Endothelial cell of umbilical vein (primary cell): Measurements from ENCODE around the gene ZBTB4. TPM values are rescaled to one million over a fixed set of nuclear protein-coding genes. Genes with fewer than 3 reads are reported as not detected.

ENCODE experiments used
- BruUV-seq: library from RNA; stranded (reverse); fragments of 400-500 nt; replicated peaks from 2 replicates; lab custom pipeline; 2021; lab: Mats Ljungman, UMichigan
- CTCF ChIA-PET: fragments of 300-600, 350-600 bp; sonication (Branson Sonifier 250); formaldehyde crosslinking; loops from one replicate; lab custom pipeline; 2021; ENCODE audit warnings: antibody characterized with exemption, inconsistent platforms; lab: Charles Lee
- POLR2A ChIA-PET: fragments of 300-600, 350-600 bp; sonication (Branson Sonifier 250); formaldehyde crosslinking; loops from one replicate; lab custom pipeline; 2021; ENCODE audit warnings: antibody characterized with exemption, inconsistent platforms; lab: Charles Lee
- DNase-seq: peaks from one replicate; pipeline ENCODE4 v3.0.0-alpha.2; 2011; ENCODE audit warnings: low read depth, low spot score
- FAIRE-seq: peaks from 2 replicates; lab custom pipeline; 2011; peaks lifted over from hg19 to GRCh38; lab: Jason Lieb, UNC
- H2AFZ ChIP-seq: 2 replicates; pipeline ENCODE4 v1.6.0; 2012; ENCODE audit warnings: low read depth, low read length, control low read depth, inconsistent platforms
- H3K27ac ChIP-seq: 2 replicates; pipeline ENCODE4 v1.5.1; 2011; ENCODE audit warnings: low read depth, mild to moderate bottlenecking, control low read depth, low read length, moderate library complexity; ENCODE audit not compliant: insufficient read depth
- H3K27me3 ChIP-seq, 2 experiments: 2 replicates each; pipeline versions ENCODE4 v1.6.0 to v1.6.1; 2011; ENCODE audit warnings: low read length in 2 of 2, mixed read lengths in 1 of 2; ENCODE audit not compliant: control insufficient read depth in 2 of 2, insufficient read depth in 2 of 2
- H3K36me3 ChIP-seq, 2 experiments: 2 replicates in 1 of 2; 3 replicates in 1 of 2; pipeline ENCODE4 v1.5.1; 2011; ENCODE audit warnings: low read length in 2 of 2, mild to moderate bottlenecking in 1 of 2, moderate library complexity in 1 of 2; ENCODE audit not compliant: control insufficient read depth in 2 of 2, insufficient read depth in 2 of 2; ENCODE audit errors: extremely low read depth in 1 of 2
- H3K4me1 ChIP-seq: 3 replicates; pipeline ENCODE4 v1.5.1; 2011; ENCODE audit warnings: mild to moderate bottlenecking, low read length; ENCODE audit not compliant: control insufficient read depth, insufficient read depth; ENCODE audit errors: extremely low read depth
- H3K4me2 ChIP-seq: 2 replicates; pipeline ENCODE4 v1.6.1; 2011; ENCODE audit warnings: low read length, control low read depth, mixed read lengths; ENCODE audit not compliant: insufficient read depth
- H3K4me3 ChIP-seq, 3 experiments: fragments of 200-600 bp in 1 of 3; sonication (generic), shearing (Covaris generic) in 1 of 3; replicated peaks in 1 of 3; 2 replicates each; pipeline ENCODE4 v1.5.1; 2011 to 2016; ENCODE audit warnings: control low read depth in 3 of 3, low read length in 3 of 3, mild to moderate bottlenecking in 2 of 3, inconsistent platforms in 1 of 3, low read depth in 1 of 3, moderate library complexity in 1 of 3; ENCODE audit not compliant: insufficient read depth in 1 of 3
- H3K79me2 ChIP-seq: 2 replicates; pipeline ENCODE4 v1.6.0; 2012; ENCODE audit warnings: low read length, inconsistent platforms; ENCODE audit not compliant: control insufficient read depth, insufficient read depth
- H3K9ac ChIP-seq: replicated peaks from 2 replicates; pipeline ENCODE3; 2011; ENCODE audit warnings: low read length, control low read depth; ENCODE audit not compliant: insufficient read depth; ENCODE audit errors: extremely low read depth
- H3K9me1 ChIP-seq: replicated peaks from 3 replicates; pipeline ENCODE4 v1.6.0; 2011; ENCODE audit warnings: mild to moderate bottlenecking, low read length; ENCODE audit not compliant: control insufficient read depth, insufficient read depth; ENCODE audit errors: extremely low read depth
- H3K9me3 ChIP-seq: replicated peaks from 2 replicates; pipeline ENCODE4 v1.5.1; 2012; ENCODE audit warnings: low read length, inconsistent platforms; ENCODE audit not compliant: control insufficient read depth, insufficient read depth
- H4K20me1 ChIP-seq: replicated peaks from 2 replicates; pipeline ENCODE3; 2011; ENCODE audit warnings: mild to moderate bottlenecking, low read length; ENCODE audit not compliant: control insufficient read depth, insufficient read depth; ENCODE audit errors: extremely low read depth
- EZH2 ChIP-seq: IDR thresholded peaks from 2 replicates; pipeline ENCODE4 v1.6.1; 2012; ENCODE audit warnings: borderline replicate concordance, low read depth, mild to moderate bottlenecking, moderate library complexity, low read length, inconsistent platforms; ENCODE audit not compliant: severe bottlenecking
- FOS ChIP-seq: IDR thresholded peaks from 2 replicates; pipeline ENCODE4 v1.6.1; 2011; ENCODE audit warnings: mild to moderate bottlenecking, low read length, moderate library complexity, borderline replicate concordance; ENCODE audit not compliant: insufficient read depth
- GATA2 ChIP-seq: IDR thresholded peaks from 2 replicates; pipeline ENCODE4 v1.7.0; 2011; ENCODE audit warnings: low read depth, mild to moderate bottlenecking, moderate library complexity, mixed read lengths, low read length; ENCODE audit not compliant: insufficient read length, insufficient read depth
- MYC ChIP-seq: IDR thresholded peaks from one replicate; pipeline ENCODE4 v1.6.1; 2011; ENCODE audit warnings: mild to moderate bottlenecking, low read depth, low read length
- POLR2A ChIP-seq: IDR thresholded peaks from 2 replicates; pipeline ENCODE4 v1.6.1; 2012; ENCODE audit warnings: low read depth, mild to moderate bottlenecking, control low read depth, low read length
- POLR2AphosphoS5 ChIP-seq: IDR thresholded peaks from 2 replicates; pipeline ENCODE4 v1.6.1; 2012; ENCODE audit warnings: low read depth, mild to moderate bottlenecking, control low read depth, low read length, moderate library complexity; ENCODE audit not compliant: insufficient read depth
- dilution Hi-C: fragments of 300-500 bp; cut with MboI; formaldehyde crosslinking; loops from one replicate; pipeline ENCODE4 v1.15.0; 2019; ENCODE audit warnings: low sequenced_read_pairs; ENCODE audit not compliant: extremely low pct_ligation_motif_present
- intact Hi-C: fragments of 100-400 bp; cut with micrococcal nuclease; formaldehyde crosslinking; loops from one replicate; pipeline ENCODE4 v1.10.0; 2022
- polyA plus RNA-seq, 4 experiments: library from polyadenylated mRNA; depleted of rRNA in 3 of 4; stranded (reverse) in 3 of 4; unstranded in 1 of 4; fragments of >200 nt; gene quantifications; 2 replicates each; pipeline versions ENCODE4 v1.2.1 to v1.2.3, GENCODE V29; 2011 to 2012; ENCODE audit warnings: missing spikeins in 1 of 4
- total RNA-seq: library from RNA; stranded (reverse); gene quantifications from 2 replicates; pipeline ENCODE4 v1.2.3, GENCODE V29; 2021
- TF ChIP-seq, protein P1 (sequence below): IDR thresholded peaks from 2 replicates; pipeline ENCODE4 v1.6.1; 2011; ENCODE audit not compliant: insufficient read depth, insufficient read length
- TF ChIP-seq, protein P2 (sequence below), 2 donors: IDR thresholded peaks; 1 replicate in 1 of 2; 2 replicates in 1 of 2; pipeline ENCODE4 v1.5.1; 2011; ENCODE audit warnings: low read length in 2 of 2, mild to moderate bottlenecking in 2 of 2, moderate library complexity in 2 of 2, control low read depth in 1 of 2, inconsistent platforms in 1 of 2, low read depth in 1 of 2; ENCODE audit not compliant: insufficient read depth in 1 of 2; ENCODE audit errors: extremely low read depth in 1 of 2

ZBTB4 gene
- total and polyA plus RNA-seq, 2 donors (not counting 3 experiments of a cell fraction or from before 2014, with no cell fraction given) = 15.1 to 26.5 TPM

DNA sequence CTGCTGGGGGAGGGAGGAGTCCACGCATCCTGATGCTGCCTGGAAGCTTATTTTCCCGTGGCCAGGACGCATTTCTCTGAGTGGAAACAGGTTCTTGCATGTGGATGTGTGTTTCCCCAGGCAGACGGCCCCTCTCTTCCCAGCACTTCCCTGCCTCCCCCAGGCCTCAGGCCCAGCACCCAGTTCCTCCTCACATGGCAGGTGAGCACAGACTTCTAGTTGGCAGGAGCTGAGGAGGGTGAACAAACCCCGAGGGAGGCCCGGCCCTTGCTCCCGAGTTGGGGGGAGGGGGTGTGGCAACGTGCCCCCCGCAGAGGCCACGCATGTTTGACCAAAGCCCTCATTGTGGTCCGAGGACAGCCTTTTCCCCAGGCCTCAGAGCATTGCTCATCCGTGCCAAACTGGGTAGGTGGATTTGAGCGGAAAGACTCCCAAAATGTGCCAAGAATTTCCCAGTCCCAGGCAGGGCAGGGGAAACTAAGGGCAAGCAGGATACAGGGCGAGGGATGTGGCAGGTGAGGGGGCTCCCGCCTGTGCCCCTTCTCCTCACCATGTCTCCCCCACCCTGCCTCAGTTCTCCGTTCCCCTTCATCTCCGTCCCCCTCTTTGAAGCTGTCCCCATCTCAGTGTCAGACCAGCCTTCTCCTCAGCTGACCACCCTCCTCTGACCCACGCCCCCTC, 60.8 kb downstream of the ZBTB4 start:
- CTCF ChIA-PET = no interaction called here
- Histone ChIP-seq H3K4me2 (no peak overlapping the region), H2AFZ (no peak overlapping the region), H4K20me1 (no peaks in the 10 kb centered on the region), H3K4me3 (no peak overlapping the region), H3K4me1 (no peaks in the 10 kb centered on the region), H3K9me3 (no peaks in the 10 kb centered on the region), H3K36me3 (peaks cover 0 to 2% of the 10 kb centered on the region in 2 experiments), H3K27ac (no peak overlapping the region), H3K9ac (no peak overlapping the region), H3K9me1 (no peaks in the 10 kb centered on the region), H3K79me2 (no peaks in the 10 kb centered on the region), H3K27me3 (no peaks in the 10 kb centered on the region)
- intact Hi-C loops (no loop called here), dilution Hi-C loops (no loop called here)
- FAIRE-seq (no peak), DNase-seq (no peak)
- POLR2A ChIA-PET = no interaction called here
- BruUV-seq = no TSS peak
- TF ChIP-seq EZH2 = no peak
- TF ChIP-seq GATA2 = no peak
- no peak for TF ChIP-seq POLR2AphosphoS5

DNA sequence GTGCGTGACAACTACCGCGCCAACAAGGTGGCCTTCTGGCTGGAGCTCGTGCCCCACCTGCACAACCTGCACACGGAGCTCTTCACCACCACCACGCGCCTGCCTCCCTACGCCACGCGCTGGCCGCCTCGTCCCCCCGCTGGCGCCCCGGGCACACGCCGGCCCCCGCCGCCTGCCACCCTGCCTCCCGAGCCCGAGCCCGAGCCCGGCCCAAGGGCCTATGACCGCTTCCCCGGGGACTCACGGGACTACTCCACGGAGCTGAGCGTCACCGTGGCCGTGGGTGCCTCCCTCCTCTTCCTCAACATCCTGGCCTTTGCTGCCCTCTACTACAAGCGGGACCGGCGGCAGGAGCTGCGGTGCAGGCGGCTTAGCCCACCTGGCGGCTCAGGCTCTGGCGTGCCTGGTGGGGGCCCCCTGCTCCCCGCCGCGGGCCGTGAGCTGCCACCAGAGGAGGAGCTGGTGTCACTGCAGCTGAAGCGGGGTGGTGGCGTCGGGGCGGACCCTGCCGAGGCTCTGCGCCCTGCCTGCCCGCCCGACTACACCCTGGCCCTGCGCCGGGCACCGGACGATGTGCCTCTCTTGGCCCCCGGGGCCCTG, 62.3 kb downstream of the ZBTB4 start:
- no peak overlapping the region for H3K9ac ChIP-seq
- ChIA-PET POLR2A (no interaction called here), CTCF (interaction anchor here (1.2 to 2.2 kb wide), 2 partner anchors 13 to 61 kb away, joined by 5 to 6 read pairs; partner anchors contain the start of gene TMEM256)
- H3K9me3 ChIP-seq = no peaks in the 10 kb centered on the region
- BruUV-seq = no TSS peak
- dilution Hi-C loops = no loop called here
- no peak overlapping the region for H2AFZ ChIP-seq
- intact Hi-C loops = no loop called here
- H3K4me1 ChIP-seq = no peaks in the 10 kb centered on the region
- no peak overlapping the region for H3K27ac ChIP-seq
- H3K36me3 ChIP-seq = peaks cover 0 to 2% of the 10 kb centered on the region in 2 experiments
- no peaks in the 10 kb centered on the region for H3K27me3 ChIP-seq
- DNase-seq (no peak), FAIRE-seq (no peak)
- no peaks in the 10 kb centered on the region for H3K9me1 ChIP-seq
- H4K20me1 ChIP-seq = no peaks in the 10 kb centered on the region
- TF ChIP-seq FOS (no peak), POLR2AphosphoS5 (no peak), POLR2A (no peak), MYC (no peak), EZH2 (no peak), GATA2 (no peak)
- TF ChIP-seq, protein P1, sequence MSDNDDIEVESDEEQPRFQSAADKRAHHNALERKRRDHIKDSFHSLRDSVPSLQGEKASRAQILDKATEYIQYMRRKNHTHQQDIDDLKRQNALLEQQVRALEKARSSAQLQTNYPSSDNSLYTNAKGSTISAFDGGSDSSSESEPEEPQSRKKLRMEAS = no peak
- TF ChIP-seq, protein P2, sequence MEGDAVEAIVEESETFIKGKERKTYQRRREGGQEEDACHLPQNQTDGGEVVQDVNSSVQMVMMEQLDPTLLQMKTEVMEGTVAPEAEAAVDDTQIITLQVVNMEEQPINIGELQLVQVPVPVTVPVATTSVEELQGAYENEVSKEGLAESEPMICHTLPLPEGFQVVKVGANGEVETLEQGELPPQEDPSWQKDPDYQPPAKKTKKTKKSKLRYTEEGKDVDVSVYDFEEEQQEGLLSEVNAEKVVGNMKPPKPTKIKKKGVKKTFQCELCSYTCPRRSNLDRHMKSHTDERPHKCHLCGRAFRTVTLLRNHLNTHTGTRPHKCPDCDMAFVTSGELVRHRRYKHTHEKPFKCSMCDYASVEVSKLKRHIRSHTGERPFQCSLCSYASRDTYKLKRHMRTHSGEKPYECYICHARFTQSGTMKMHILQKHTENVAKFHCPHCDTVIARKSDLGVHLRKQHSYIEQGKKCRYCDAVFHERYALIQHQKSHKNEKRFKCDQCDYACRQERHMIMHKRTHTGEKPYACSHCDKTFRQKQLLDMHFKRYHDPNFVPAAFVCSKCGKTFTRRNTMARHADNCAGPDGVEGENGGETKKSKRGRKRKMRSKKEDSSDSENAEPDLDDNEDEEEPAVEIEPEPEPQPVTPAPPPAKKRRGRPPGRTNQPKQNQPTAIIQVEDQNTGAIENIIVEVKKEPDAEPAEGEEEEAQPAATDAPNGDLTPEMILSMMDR (IDR thresholded peaks at IDR 0.05; ENCODE audit: extremely low read depth in 1 of 2, insufficient read depth in 1 of 2, low read depth in 1 of 2, low read length in 2 of 2) = no peak
- H3K79me2 ChIP-seq = no peaks in the 10 kb centered on the region
- no peak overlapping the region for H3K4me2 ChIP-seq
- H3K4me3 ChIP-seq = no peak overlapping the region
